HepG2 (cell line): ENCODE results near the gene SNED1. TPM values are rescaled to one million over a fixed set of nuclear protein-coding genes. Genes with fewer than 3 reads are reported as not detected.

Experiments used
- NFIC ChIP-seq: IDR thresholded peaks from 2 replicates; pipeline ENCODE4 v1.6.1; 2012; ENCODE audit warnings: mild to moderate bottlenecking, low read length, inconsistent platforms
- PRMT3 ChIP-seq: sonication (generic); formaldehyde crosslinking; IDR thresholded peaks from 2 replicates; pipeline ENCODE4 v1.8.1; 2022; ENCODE audit warnings: low read depth, mild to moderate bottlenecking, moderate library complexity, missing genetic modification reagents, borderline replicate concordance
- ZNF263 ChIP-seq: sonication (generic); formaldehyde crosslinking; IDR thresholded peaks from 2 replicates; pipeline ENCODE4 v1.4.0; 2020; ENCODE audit warnings: missing genetic modification reagents
- ZNF451 ChIP-seq: sonication (generic); formaldehyde crosslinking; IDR thresholded peaks from 2 replicates; pipeline ENCODE4 v1.5.0; 2020; ENCODE audit warnings: mild to moderate bottlenecking, missing genetic modification reagents
- ZNF614 ChIP-seq: IDR thresholded peaks from 2 replicates; pipeline ENCODE4 v1.6.1; 2018; ENCODE audit warnings: missing biosample characterization, missing genetic modification reagents, inconsistent platforms, borderline replicate concordance
- ZNF75D ChIP-seq: sonication (generic); formaldehyde crosslinking; IDR thresholded peaks from 2 replicates; pipeline ENCODE4 v1.8.1; 2023; ENCODE audit warnings: missing genetic modification reagents, mild to moderate bottlenecking, borderline replicate concordance
- polyA plus RNA-seq, 8 experiments: library from polyadenylated mRNA; depleted of rRNA in 3 of 8; stranded (reverse) in 7 of 8; unstranded in 1 of 8; fragments of >200 nt; fragmentation: Illumina TruSeq in 4 of 8; extraction: Trizol in 4 of 8; gene quantifications; 2 replicates each; pipeline versions ENCODE4 v1.2.1 to v1.2.3, GENCODE V29; 2011 to 2016; ENCODE audit warnings: low read depth in 4 of 8, missing spikeins in 1 of 8, mixed read lengths in 1 of 8; ENCODE audit not compliant: insufficient read depth in 1 of 8
- total RNA-seq, 5 experiments: library from RNA; depleted of rRNA; stranded (reverse); fragments of >200 nt; fragmentation: Illumina TruSeq; extraction: Trizol; gene quantifications; 2 replicates each; pipeline ENCODE4 v1.2.3, GENCODE V29; 2016; ENCODE audit warnings: low read depth in 1 of 5
- TF ChIP-seq, protein P1 (sequence below): sonication (generic); formaldehyde crosslinking; IDR thresholded peaks from 2 replicates; pipeline ENCODE4 v1.4.0; 2020; ENCODE audit warnings: missing genetic modification reagents, mild to moderate bottlenecking, borderline replicate concordance
- TF ChIP-seq, protein P2 (sequence below), 2 experiments: IDR thresholded peaks; 2 replicates each; pipeline ENCODE4 v1.6.1; 2011 to 2012; ENCODE audit warnings: low read length in 2 of 2, borderline replicate concordance in 1 of 2, low read depth in 1 of 2, mild to moderate bottlenecking in 1 of 2, moderate library complexity in 1 of 2
- TF ChIP-seq, protein P3 (sequence below): sonication (generic); formaldehyde crosslinking; IDR thresholded peaks from 2 replicates; pipeline ENCODE4 v1.5.0; 2020; ENCODE audit warnings: mild to moderate bottlenecking, missing genetic modification reagents
- TF ChIP-seq, protein P4 (sequence below): sonication (generic); formaldehyde crosslinking; IDR thresholded peaks from 2 replicates; pipeline ENCODE4 v1.9.0; 2021; ENCODE audit warnings: missing genetic modification reagents, borderline replicate concordance

SNED1 gene
- total and polyA plus RNA-seq, 2 of the 13 experiments (the other 11 are each of a cell fraction or from before 2014, with no cell fraction given): 0.15 to 0.65 TPM

DNA sequence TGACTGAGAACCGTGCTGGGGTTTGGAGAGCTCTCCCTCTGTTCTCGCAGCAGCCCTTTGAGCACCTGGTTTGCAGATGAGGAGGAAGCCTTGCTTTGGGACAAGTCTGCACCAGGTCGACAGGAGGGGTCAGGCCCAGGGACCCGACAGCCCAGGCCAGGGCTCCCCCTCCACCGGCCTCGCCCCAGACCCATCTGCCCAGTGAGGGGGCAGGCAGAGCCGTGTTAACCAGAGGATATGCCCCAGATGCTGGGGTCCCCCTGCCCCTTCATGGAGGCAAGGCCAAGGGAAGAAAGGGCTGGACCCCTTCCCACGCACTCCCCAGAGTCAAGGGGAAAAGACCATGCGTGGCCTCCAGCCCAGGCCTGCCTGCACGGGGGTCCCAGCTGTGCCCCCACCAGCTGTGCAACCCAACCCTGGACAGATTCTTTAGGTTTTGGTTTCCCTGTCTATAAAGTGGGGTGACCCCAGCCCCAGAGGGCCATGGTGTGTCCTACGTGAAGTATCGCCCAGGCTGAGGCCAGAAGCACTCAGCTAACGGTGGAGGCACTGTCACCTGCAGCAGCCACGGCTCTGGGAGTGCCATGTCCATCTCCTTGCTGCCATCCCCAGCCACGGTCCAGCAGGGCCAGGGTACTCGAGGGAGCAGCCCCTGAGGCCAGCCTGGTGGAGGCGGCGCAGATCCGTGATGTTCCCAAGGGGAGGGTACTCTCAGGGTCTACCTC, 4.8 kb upstream of the SNED1 start (continued):
- TF ChIP-seq, protein P1, sequence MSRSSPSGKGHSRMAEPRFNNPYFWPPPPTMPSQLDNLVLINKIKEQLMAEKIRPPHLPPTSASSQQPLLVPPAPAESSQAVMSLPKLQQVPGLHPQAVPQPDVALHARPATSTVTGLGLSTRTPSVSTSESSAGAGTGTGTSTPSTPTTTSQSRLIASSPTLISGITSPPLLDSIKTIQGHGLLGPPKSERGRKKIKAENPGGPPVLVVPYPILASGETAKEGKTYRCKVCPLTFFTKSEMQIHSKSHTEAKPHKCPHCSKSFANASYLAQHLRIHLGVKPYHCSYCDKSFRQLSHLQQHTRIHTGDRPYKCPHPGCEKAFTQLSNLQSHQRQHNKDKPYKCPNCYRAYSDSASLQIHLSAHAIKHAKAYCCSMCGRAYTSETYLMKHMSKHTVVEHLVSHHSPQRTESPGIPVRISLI: no peak
- TF ChIP-seq, protein P2, sequence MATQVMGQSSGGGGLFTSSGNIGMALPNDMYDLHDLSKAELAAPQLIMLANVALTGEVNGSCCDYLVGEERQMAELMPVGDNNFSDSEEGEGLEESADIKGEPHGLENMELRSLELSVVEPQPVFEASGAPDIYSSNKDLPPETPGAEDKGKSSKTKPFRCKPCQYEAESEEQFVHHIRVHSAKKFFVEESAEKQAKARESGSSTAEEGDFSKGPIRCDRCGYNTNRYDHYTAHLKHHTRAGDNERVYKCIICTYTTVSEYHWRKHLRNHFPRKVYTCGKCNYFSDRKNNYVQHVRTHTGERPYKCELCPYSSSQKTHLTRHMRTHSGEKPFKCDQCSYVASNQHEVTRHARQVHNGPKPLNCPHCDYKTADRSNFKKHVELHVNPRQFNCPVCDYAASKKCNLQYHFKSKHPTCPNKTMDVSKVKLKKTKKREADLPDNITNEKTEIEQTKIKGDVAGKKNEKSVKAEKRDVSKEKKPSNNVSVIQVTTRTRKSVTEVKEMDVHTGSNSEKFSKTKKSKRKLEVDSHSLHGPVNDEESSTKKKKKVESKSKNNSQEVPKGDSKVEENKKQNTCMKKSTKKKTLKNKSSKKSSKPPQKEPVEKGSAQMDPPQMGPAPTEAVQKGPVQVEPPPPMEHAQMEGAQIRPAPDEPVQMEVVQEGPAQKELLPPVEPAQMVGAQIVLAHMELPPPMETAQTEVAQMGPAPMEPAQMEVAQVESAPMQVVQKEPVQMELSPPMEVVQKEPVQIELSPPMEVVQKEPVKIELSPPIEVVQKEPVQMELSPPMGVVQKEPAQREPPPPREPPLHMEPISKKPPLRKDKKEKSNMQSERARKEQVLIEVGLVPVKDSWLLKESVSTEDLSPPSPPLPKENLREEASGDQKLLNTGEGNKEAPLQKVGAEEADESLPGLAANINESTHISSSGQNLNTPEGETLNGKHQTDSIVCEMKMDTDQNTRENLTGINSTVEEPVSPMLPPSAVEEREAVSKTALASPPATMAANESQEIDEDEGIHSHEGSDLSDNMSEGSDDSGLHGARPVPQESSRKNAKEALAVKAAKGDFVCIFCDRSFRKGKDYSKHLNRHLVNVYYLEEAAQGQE (IDR thresholded peaks at IDR 0.05; ENCODE audit: borderline replicate concordance in 1 of 2, low read depth in 1 of 2, low read length in 2 of 2): no peak
- no peak for TF ChIP-seq ZNF614 (CRISPR knock-in tag)
- TF ChIP-seq NFIC: no peak
- TF ChIP-seq PRMT3 (CRISPR knock-in tag): no peak
- no peak for TF ChIP-seq ZNF263 (CRISPR knock-in tag)
- TF ChIP-seq ZNF75D (CRISPR knock-in tag): no peak
- no peak for TF ChIP-seq ZNF451
- TF ChIP-seq, protein P3, sequence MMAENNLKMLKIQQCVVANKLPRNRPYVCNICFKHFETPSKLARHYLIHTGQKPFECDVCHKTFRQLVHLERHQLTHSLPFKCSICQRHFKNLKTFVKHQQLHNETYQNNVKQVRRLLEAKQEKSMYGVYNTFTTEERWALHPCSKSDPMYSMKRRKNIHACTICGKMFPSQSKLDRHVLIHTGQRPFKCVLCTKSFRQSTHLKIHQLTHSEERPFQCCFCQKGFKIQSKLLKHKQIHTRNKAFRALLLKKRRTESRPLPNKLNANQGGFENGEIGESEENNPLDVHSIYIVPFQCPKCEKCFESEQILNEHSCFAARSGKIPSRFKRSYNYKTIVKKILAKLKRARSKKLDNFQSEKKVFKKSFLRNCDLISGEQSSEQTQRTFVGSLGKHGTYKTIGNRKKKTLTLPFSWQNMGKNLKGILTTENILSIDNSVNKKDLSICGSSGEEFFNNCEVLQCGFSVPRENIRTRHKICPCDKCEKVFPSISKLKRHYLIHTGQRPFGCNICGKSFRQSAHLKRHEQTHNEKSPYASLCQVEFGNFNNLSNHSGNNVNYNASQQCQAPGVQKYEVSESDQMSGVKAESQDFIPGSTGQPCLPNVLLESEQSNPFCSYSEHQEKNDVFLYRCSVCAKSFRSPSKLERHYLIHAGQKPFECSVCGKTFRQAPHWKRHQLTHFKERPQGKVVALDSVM (CRISPR knock-in tag): no peak
- TF ChIP-seq, protein P4, sequence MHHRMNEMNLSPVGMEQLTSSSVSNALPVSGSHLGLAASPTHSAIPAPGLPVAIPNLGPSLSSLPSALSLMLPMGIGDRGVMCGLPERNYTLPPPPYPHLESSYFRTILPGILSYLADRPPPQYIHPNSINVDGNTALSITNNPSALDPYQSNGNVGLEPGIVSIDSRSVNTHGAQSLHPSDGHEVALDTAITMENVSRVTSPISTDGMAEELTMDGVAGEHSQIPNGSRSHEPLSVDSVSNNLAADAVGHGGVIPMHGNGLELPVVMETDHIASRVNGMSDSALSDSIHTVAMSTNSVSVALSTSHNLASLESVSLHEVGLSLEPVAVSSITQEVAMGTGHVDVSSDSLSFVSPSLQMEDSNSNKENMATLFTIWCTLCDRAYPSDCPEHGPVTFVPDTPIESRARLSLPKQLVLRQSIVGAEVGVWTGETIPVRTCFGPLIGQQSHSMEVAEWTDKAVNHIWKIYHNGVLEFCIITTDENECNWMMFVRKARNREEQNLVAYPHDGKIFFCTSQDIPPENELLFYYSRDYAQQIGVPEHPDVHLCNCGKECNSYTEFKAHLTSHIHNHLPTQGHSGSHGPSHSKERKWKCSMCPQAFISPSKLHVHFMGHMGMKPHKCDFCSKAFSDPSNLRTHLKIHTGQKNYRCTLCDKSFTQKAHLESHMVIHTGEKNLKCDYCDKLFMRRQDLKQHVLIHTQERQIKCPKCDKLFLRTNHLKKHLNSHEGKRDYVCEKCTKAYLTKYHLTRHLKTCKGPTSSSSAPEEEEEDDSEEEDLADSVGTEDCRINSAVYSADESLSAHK (CRISPR knock-in tag): no peak
